HepG2 (cell line): ENCODE results near the gene HIF1AN.

Experiments used
- CAMTA2 ChIP-seq: sonication (generic); formaldehyde crosslinking; IDR thresholded peaks from 2 replicates; pipeline ENCODE4 v1.4.0; 2020; ENCODE audit warnings: mild to moderate bottlenecking, missing genetic modification reagents, borderline replicate concordance
- CTCF ChIP-seq: sonication (generic); formaldehyde crosslinking; IDR thresholded peaks from 2 replicates; pipeline ENCODE4 v1.5.0; 2020; ENCODE audit warnings: mild to moderate bottlenecking, missing genetic modification reagents, moderate library complexity
- EHMT2 ChIP-seq: fragments of 200-600 bp; sonication (generic); IDR thresholded peaks from 2 replicates; pipeline ENCODE4 v1.7.0; 2017; ENCODE audit warnings: antibody characterized with exemption, low read depth, low read length, borderline replicate concordance
- ELF1 ChIP-seq: sonication (generic); formaldehyde crosslinking; IDR thresholded peaks from 2 replicates; pipeline ENCODE4 v1.4.0; 2020; ENCODE audit warnings: missing genetic modification reagents
- MEIS1 ChIP-seq: sonication (generic); formaldehyde crosslinking; IDR thresholded peaks from 2 replicates; pipeline ENCODE4 v1.9.0; 2021; ENCODE audit warnings: mild to moderate bottlenecking, missing genetic modification reagents, moderate library complexity, borderline replicate concordance
- MTA3 ChIP-seq: sonication (generic); formaldehyde crosslinking; IDR thresholded peaks from 2 replicates; pipeline ENCODE4 v1.4.0; 2020; ENCODE audit warnings: missing genetic modification reagents
- NFIC ChIP-seq: IDR thresholded peaks from 2 replicates; pipeline ENCODE4 v1.6.1; 2012; ENCODE audit warnings: mild to moderate bottlenecking, low read length, inconsistent platforms
- NKX3-1 ChIP-seq: sonication (generic); formaldehyde crosslinking; IDR thresholded peaks from 2 replicates; pipeline ENCODE4 v1.5.0; 2020; ENCODE audit warnings: missing genetic modification reagents
- RXRA ChIP-seq: sonication (generic); formaldehyde crosslinking; IDR thresholded peaks from 2 replicates; pipeline ENCODE4 v1.5.1; 2020; ENCODE audit warnings: missing genetic modification reagents
- ZNF282 ChIP-seq: fragments of 450-650 bp; IDR thresholded peaks from 2 replicates; pipeline ENCODE4 v1.6.1; 2018; ENCODE audit not compliant: partially characterized antibody

- TF ChIP-seq NKX3-1 (CRISPR knock-in tag) (no peak), EHMT2 (no peak), ZNF282 (no peak), ELF1 (CRISPR knock-in tag) (no peak), RXRA (CRISPR knock-in tag) (no peak), NFIC (no peak), MTA3 (CRISPR knock-in tag) (no peak), MEIS1 (CRISPR knock-in tag) (no peak), CTCF (CRISPR knock-in tag) (no peak), CAMTA2 (no peak)
Observed at GRCh38 chr10:100568912-100569311, 33.2 kb downstream of the HIF1AN start.
